HepG2 (cell line): ENCODE data around the gene BCAS3.

Experiments
- CTCF ChIP-seq: sonication (generic); formaldehyde crosslinking; IDR thresholded peaks from 2 replicates; pipeline ENCODE4 v1.5.0; 2020; ENCODE audit warnings: mild to moderate bottlenecking, missing genetic modification reagents, moderate library complexity
- POLR2AphosphoS5 ChIP-seq: IDR thresholded peaks from 2 replicates; pipeline ENCODE4 v1.6.1; 2012; ENCODE audit warnings: low read depth, low read length
- TBP ChIP-seq: sonication (generic); formaldehyde crosslinking; IDR thresholded peaks from 2 replicates; pipeline ENCODE4 v1.5.0; 2020; ENCODE audit warnings: missing genetic modification reagents

- TF ChIP-seq POLR2AphosphoS5, result no peak
- TF ChIP-seq TBP (CRISPR knock-in tag), result no peak
- TF ChIP-seq CTCF (CRISPR knock-in tag), result no peak
Measured at GRCh38 chr17:61058066-61058465, 380.4 kb downstream of the BCAS3 start.
